GM23338 (cell line): ENCODE measurements around the gene DPP3. TPM values are rescaled to one million over a fixed set of nuclear protein-coding genes. Genes with fewer than 3 reads are reported as not detected.
"Not testable (repeated sequence)": the region's sequence is repeated elsewhere in the genome, so short reads cannot be mapped to it uniquely, and the experiment has no call there.

Experiments
- ATAC-seq: fragments of 200-7000 bp; cut with Tn5 transposase; 3 replicates; pipeline ENCODE4 v1.9.1; 2020
- DNase-seq: peaks from one replicate; pipeline ENCODE4 v3.0.0-alpha.2; 2015; ENCODE audit warnings: low spot score
- H2AFZ ChIP-seq: fragments of 200-600 bp; sonication (generic); 2 replicates; pipeline ENCODE4 v1.8.0; 2016; ENCODE audit warnings: antibody characterized with exemption, mild to moderate bottlenecking, moderate library complexity
- H3F3A ChIP-seq: fragments of 200-600 bp; sonication (generic); replicated peaks from 2 replicates; pipeline ENCODE4 v1.8.0; 2017; ENCODE audit warnings: antibody characterized with exemption, mixed run types, low read depth
- H3K27ac ChIP-seq: fragments of 200-600 bp; sonication (generic); 2 replicates; pipeline ENCODE4 v1.6.1; 2016; ENCODE audit warnings: low read depth
- H3K27me3 ChIP-seq: fragments of 200-600 bp; sonication (generic); 2 replicates; pipeline ENCODE4 v1.8.0; 2016; ENCODE audit warnings: mild to moderate bottlenecking, mixed run types, moderate library complexity; ENCODE audit not compliant: insufficient read depth
- H3K36me3 ChIP-seq: fragments of 200-600 bp; sonication (generic); 2 replicates; pipeline ENCODE4 v1.8.0; 2016; ENCODE audit warnings: mild to moderate bottlenecking; ENCODE audit not compliant: insufficient read depth
- H3K4me1 ChIP-seq: fragments of 200-600 bp; sonication (generic); 2 replicates; pipeline ENCODE4 v1.8.0; 2016; ENCODE audit warnings: mild to moderate bottlenecking, moderate library complexity; ENCODE audit not compliant: insufficient read depth
- H3K4me2 ChIP-seq: fragments of 200-600 bp; sonication (generic); 2 replicates; pipeline ENCODE4 v1.7.1; 2017; ENCODE audit warnings: mixed run types
- H3K4me3 ChIP-seq: fragments of 200-600 bp; sonication (generic); 2 replicates; pipeline ENCODE4 v1.6.1; 2016; ENCODE audit warnings: mixed run types
- H3K79me2 ChIP-seq: fragments of 200-600 bp; sonication (generic); replicated peaks from 2 replicates; pipeline ENCODE4 v1.8.0; 2017; ENCODE audit warnings: mild to moderate bottlenecking; ENCODE audit not compliant: insufficient read depth
- H3K9me2 ChIP-seq: fragments of 200-600 bp; sonication (generic); 2 replicates; pipeline ENCODE4 v1.8.0; 2017; ENCODE audit not compliant: insufficient read depth
- H4K20me1 ChIP-seq: fragments of 200-600 bp; sonication (generic); replicated peaks from 2 replicates; pipeline ENCODE4 v1.8.0; 2017; ENCODE audit warnings: mild to moderate bottlenecking; ENCODE audit not compliant: insufficient read depth
- H3K27ac Mint-ChIP-seq: 2 replicates; pipeline ENCODE4 v1.8.0; 2020; ENCODE audit warnings: inconsistent platforms, mild to moderate bottlenecking, moderate library complexity, mixed read lengths
- H3K27me3 Mint-ChIP-seq: 3 replicates; pipeline ENCODE4 v1.8.0; 2022; ENCODE audit warnings: low read depth, mild to moderate bottlenecking, moderate library complexity, mixed read lengths, inconsistent platforms; ENCODE audit not compliant: insufficient read depth, poor library complexity
- H3K36me3 Mint-ChIP-seq: 3 replicates; pipeline ENCODE4 v1.8.0; 2021; ENCODE audit warnings: low read depth, mild to moderate bottlenecking, inconsistent platforms, moderate library complexity, mixed read lengths
- H3K4me1 Mint-ChIP-seq: 3 replicates; pipeline ENCODE4 v1.8.0; 2020; ENCODE audit warnings: mild to moderate bottlenecking, inconsistent platforms, mixed read lengths
- H3K4me3 Mint-ChIP-seq: 3 replicates; pipeline ENCODE4 v1.8.0; 2021; ENCODE audit warnings: moderate library complexity, mild to moderate bottlenecking, inconsistent platforms, mixed read lengths
- H3K9me3 Mint-ChIP-seq: 3 replicates; pipeline ENCODE4 v1.8.0; 2020; ENCODE audit warnings: moderate library complexity, mild to moderate bottlenecking, inconsistent platforms, mixed read lengths
- CREB1 ChIP-seq: fragments of 250-450 bp; sonication (Bioruptor Pico); IDR thresholded peaks from 2 replicates; pipeline ENCODE4 v1.5.0; 2020; ENCODE audit warnings: low read depth, mild to moderate bottlenecking, moderate library complexity
- JUNB ChIP-seq: IDR thresholded peaks from one replicate; pipeline ENCODE4 v1.6.1; 2016; ENCODE audit warnings: antibody characterized with exemption; ENCODE audit not compliant: unreplicated experiment
- NANOG ChIP-seq: IDR thresholded peaks from 2 replicates; pipeline ENCODE4 v1.6.1; 2016; ENCODE audit warnings: antibody characterized with exemption, borderline replicate concordance
- POLR2AphosphoS5 ChIP-seq: IDR thresholded peaks from 2 replicates; pipeline ENCODE4 v1.6.1; 2016; ENCODE audit warnings: antibody characterized with exemption, low read depth
- STAT1 ChIP-seq: IDR thresholded peaks from one replicate; pipeline ENCODE4 v1.6.1; 2016; ENCODE audit warnings: antibody characterized with exemption; ENCODE audit not compliant: unreplicated experiment
- ZNF331 ChIP-seq: fragments of 250-450 bp; sonication (Bioruptor Pico); IDR thresholded peaks from 2 replicates; pipeline ENCODE4 v1.5.0; 2020; ENCODE audit warnings: low read depth, mild to moderate bottlenecking, moderate library complexity
- long read RNA-seq: library from polyadenylated mRNA; unstranded; transcript quantifications from one replicate; pipeline ENCODE4 v2.0.0, GENCODE V29; 2020; ENCODE audit not compliant: unreplicated experiment
- polyA plus RNA-seq: library from polyadenylated mRNA; unstranded; fragments of >200 nt; fragmentation: Nextera tagmentation; extraction: Ambion mirVana; gene quantifications from 2 replicates; pipeline ENCODE4 v1.2.1, GENCODE V29; 2016
- total RNA-seq: library from RNA; depleted of rRNA; stranded (reverse); fragments of >200 nt; shearing (Covaris generic); gene quantifications from 2 replicates; pipeline ENCODE4 v1.2.3, GENCODE V29; 2014; rRNA removed
- TF ChIP-seq, protein P1 (sequence below): IDR thresholded peaks from one replicate; pipeline ENCODE4 v1.6.1; 2018; ENCODE audit warnings: antibody characterized with exemption; ENCODE audit not compliant: unreplicated experiment

Gene DPP3, protein sequence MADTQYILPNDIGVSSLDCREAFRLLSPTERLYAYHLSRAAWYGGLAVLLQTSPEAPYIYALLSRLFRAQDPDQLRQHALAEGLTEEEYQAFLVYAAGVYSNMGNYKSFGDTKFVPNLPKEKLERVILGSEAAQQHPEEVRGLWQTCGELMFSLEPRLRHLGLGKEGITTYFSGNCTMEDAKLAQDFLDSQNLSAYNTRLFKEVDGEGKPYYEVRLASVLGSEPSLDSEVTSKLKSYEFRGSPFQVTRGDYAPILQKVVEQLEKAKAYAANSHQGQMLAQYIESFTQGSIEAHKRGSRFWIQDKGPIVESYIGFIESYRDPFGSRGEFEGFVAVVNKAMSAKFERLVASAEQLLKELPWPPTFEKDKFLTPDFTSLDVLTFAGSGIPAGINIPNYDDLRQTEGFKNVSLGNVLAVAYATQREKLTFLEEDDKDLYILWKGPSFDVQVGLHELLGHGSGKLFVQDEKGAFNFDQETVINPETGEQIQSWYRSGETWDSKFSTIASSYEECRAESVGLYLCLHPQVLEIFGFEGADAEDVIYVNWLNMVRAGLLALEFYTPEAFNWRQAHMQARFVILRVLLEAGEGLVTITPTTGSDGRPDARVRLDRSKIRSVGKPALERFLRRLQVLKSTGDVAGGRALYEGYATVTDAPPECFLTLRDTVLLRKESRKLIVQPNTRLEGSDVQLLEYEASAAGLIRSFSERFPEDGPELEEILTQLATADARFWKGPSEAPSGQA
- 85.9 and 101 TPM in 2 replicates for total RNA-seq
- polyA plus RNA-seq, result 22.2 and 22.7 TPM in 2 replicates
- long read RNA-seq, transcript DPP3-211 (18 exons, 3,078 nt), result major isoform, 9 of 21 reads
- long read RNA-seq, partial matches to known transcripts, result 5 of 21 reads
- long read RNA-seq, other reads (novel, unspliced or antisense), result 6 of 21 reads

DNA sequence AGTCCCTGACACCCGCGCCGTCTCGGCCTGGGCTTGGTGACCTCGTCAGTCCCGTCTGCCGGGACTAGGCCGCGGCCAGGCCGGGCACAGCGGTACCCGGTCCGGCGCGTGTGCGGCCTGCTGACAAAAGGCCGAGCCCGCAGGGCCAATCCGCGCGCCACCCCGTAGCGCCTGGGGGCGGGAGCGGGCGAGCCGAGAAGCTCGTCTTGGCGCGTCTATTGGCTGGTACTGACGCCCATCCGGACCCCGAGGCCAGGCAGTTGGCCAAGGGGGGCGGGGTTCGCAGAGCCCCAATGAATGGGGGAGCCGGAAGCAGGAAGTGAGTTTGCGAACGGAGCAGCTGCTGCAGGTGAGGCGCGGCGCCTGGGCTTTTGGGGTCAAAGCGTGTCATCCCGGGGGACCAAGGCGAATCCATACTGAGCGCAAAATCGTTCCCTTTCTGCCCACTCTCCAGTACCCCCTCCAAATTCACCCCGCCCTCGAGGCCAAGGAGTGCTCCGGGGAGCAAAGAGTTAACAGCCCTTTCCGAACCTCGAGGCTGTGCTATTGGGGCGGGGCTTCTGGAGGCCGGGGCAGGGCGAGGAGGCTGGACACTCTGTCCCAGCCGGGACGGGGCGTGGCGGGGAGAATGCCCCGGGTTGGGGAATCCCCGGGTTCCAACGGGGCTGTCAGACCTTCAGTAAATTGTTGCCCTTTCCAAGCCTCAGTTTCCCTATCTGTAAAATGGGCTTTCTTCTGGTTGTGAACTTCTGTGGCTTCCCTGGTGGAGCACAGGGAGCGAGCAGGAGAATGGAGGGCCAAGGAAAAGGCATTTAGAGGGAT, at the start of gene DPP3:
Gene DPP3 (plus strand): TSS at position 318 of the 822 bp plus-strand sequence. CDS start 1,767 bp downstream, outside the sequence.
- Mint-ChIP-seq H3K36me3 (peaks cover 4% of the 10 kb centered on the region; the same call in 1 of the 3 replicates), H3K27ac (peak within 1 kb of the TSS; percentile 91), H3K4me3 (peak within 1 kb of the TSS; percentile 86), H3K27me3 (peaks cover 11% of the 10 kb centered on the region), H3K9me3 (no peaks in the 10 kb centered on the region), H3K4me1 (peaks cover 21% of the 10 kb centered on the region)
- H3K27me3 ChIP-seq, result no peaks in the 10 kb centered on the region
- H3K36me3 ChIP-seq, result peaks cover 8% of the 10 kb centered on the region; the same call in 1 of the 2 replicates
- peak within 1 kb of the TSS; percentile 94 for H3K27ac ChIP-seq
- DNase-seq (peak; percentile 99), ATAC-seq (peak; percentile 90)
- peaks cover 9% of the 10 kb centered on the region; the same call in 1 of the 2 replicates for H3K79me2 ChIP-seq
- H3K4me2 ChIP-seq, result peak within 1 kb of the TSS; percentile 95
- no peaks in the 10 kb centered on the region for H3K9me2 ChIP-seq
- peak within 1 kb of the TSS; percentile 63 for H3K4me3 ChIP-seq
- TF ChIP-seq STAT1 (no peak), JUNB (no peak), CREB1 (0 out of 2 replicates have a peak, but pooled peaks have one; percentile 58), ZNF331 (CRISPR knock-in tag) (no peak), POLR2AphosphoS5 (peak; percentile 80), NANOG (no peak)
- TF ChIP-seq, protein P1, sequence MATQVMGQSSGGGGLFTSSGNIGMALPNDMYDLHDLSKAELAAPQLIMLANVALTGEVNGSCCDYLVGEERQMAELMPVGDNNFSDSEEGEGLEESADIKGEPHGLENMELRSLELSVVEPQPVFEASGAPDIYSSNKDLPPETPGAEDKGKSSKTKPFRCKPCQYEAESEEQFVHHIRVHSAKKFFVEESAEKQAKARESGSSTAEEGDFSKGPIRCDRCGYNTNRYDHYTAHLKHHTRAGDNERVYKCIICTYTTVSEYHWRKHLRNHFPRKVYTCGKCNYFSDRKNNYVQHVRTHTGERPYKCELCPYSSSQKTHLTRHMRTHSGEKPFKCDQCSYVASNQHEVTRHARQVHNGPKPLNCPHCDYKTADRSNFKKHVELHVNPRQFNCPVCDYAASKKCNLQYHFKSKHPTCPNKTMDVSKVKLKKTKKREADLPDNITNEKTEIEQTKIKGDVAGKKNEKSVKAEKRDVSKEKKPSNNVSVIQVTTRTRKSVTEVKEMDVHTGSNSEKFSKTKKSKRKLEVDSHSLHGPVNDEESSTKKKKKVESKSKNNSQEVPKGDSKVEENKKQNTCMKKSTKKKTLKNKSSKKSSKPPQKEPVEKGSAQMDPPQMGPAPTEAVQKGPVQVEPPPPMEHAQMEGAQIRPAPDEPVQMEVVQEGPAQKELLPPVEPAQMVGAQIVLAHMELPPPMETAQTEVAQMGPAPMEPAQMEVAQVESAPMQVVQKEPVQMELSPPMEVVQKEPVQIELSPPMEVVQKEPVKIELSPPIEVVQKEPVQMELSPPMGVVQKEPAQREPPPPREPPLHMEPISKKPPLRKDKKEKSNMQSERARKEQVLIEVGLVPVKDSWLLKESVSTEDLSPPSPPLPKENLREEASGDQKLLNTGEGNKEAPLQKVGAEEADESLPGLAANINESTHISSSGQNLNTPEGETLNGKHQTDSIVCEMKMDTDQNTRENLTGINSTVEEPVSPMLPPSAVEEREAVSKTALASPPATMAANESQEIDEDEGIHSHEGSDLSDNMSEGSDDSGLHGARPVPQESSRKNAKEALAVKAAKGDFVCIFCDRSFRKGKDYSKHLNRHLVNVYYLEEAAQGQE, result no peak
- H3F3A ChIP-seq, result peaks cover 14% of the 10 kb centered on the region; the same call in 1 of the 2 replicates
- H2AFZ ChIP-seq, result peak within 1 kb of the TSS; percentile 90
- H3K4me1 ChIP-seq, result peaks cover 8% of the 10 kb centered on the region
- no peaks in the 10 kb centered on the region; the same call in none of the 2 replicates for H4K20me1 ChIP-seq

DNA sequence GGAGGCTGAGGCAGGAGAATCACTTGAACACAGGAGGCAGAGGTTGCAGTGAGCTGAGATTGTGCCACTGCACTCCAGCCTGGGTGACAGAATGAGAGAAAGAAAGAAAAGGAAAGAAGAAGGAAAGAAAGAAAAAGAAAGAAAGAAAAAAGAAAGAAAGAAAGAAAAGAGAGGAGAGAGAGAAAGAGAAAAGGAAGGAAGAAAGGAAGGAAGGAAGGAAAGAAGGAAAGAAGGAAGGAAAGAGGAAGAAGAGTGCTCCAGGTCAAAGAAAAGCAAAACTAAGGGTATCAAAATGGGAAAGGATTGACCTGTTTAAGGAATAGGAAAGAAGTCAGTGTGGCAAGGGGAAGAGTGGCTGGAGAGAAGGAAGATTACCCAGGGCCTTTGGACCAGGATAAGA, 48.9 kb upstream of the DPP3 start:
- not testable (repeated sequence) for H3K4me1 Mint-ChIP-seq, H2AFZ ChIP-seq, H3K4me1 ChIP-seq, H3K4me2 ChIP-seq, H3K4me3 Mint-ChIP-seq, H4K20me1 ChIP-seq, H3K4me3 ChIP-seq, H3F3A ChIP-seq, H3K27me3 Mint-ChIP-seq, H3K9me3 Mint-ChIP-seq, H3K27ac Mint-ChIP-seq, H3K79me2 ChIP-seq, H3K27me3 ChIP-seq, H3K9me2 ChIP-seq, ATAC-seq, DNase-seq
- H3K36me3 Mint-ChIP-seq, result peaks cover 29% of the 10 kb centered on the region
- H3K27ac ChIP-seq, result 0 out of 2 replicates have a peak overlapping the region, but pooled peaks have one; percentile 59
- peaks cover 11% of the 10 kb centered on the region; the same call in 1 of the 2 replicates for H3K36me3 ChIP-seq

DNA sequence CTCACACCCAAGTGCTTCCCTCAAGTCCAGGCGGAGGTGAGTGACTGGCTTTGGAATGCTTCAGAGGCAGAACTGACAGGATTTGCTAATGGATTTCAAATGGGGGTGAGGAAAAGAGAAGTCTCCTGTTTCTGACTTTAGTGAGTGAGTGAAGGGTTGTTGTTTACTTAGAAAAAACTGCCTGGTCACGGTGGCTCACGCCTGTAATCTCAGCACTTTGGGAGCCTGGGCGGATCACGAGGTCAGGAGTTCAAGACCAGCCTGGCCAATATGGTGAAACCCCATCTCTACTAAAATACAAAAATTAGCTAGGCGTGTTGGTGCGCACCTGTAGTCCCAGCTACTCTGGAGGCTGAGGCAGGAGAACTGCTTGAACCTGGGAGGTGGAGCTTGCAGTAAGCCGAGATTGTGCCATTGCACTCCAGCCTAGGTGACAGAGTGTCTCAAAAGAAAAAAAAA, 48.3 kb upstream of the DPP3 start:
- H3K4me1 Mint-ChIP-seq, H3K79me2 ChIP-seq, ATAC-seq, H3K4me2 ChIP-seq, H3K9me2 ChIP-seq, H4K20me1 ChIP-seq, H3K4me3 Mint-ChIP-seq, H3K9me3 Mint-ChIP-seq, H3K4me1 ChIP-seq, H3K4me3 ChIP-seq, H3K27me3 ChIP-seq, H3F3A ChIP-seq, H2AFZ ChIP-seq, H3K27me3 Mint-ChIP-seq, DNase-seq, H3K27ac Mint-ChIP-seq: not testable (repeated sequence)
- Histone ChIP-seq H3K27ac (peak overlapping the region; percentile 59; the same call in 1 of the 2 replicates), H3K36me3 (peaks cover 11% of the 10 kb centered on the region; the same call in 1 of the 2 replicates)
- peaks cover 35% of the 10 kb centered on the region for H3K36me3 Mint-ChIP-seq
